Measurements from ENCODE around the gene ELL. TPM values are rescaled to one million over a fixed set of nuclear protein-coding genes. Genes with fewer than 3 reads are reported as not detected.
"Not testable (repeated sequence)": the region's sequence is repeated elsewhere in the genome, so short reads cannot be mapped to it uniquely, and the experiment has no call there.

ELL gene
- total RNA-seq, 1 donor from 2014 or later: 7.5 TPM

DNA sequence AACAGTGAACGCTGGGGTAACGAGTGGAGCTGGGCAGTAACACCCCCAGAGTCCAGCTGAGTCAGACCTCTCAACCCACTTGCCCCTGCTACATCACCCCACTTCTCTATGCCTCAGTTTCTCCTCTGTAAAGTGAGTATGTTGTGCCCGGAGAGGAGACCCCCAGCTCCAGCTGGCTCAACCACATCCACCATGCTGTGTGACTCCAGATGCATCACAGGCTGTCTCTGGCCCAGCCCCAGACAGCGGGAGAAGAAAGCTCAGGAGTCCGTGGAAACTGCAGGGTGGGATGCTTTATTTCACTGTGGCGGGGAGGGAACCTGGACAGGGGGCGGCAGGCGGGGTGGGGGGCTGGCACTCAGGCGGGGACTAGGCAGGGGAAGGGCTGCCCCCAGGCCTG, 9.6 kb upstream of the ELL start:
- ATAC-seq: no peak

DNA sequence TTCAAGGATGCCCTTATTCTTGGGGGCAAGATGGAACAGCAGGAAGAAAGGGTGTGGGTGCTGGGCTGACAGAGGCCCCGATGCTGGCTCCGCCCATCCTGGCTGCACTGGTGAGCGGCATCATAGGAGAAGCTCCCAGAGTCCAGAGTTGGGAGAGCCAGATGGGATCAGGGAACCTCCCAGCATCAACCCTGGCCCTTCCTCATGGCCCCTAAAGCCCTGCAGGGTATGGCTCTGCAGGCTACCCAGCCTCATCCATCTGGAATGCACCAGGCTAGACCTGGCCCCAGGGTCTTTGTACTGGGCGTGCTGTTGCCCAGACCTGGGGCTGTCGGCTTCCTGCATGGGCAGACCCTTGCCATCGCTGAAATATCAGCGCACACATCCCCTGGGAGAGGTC, 7.9 kb upstream of the ELL start:
- peak; percentile 7 for ATAC-seq

- ATAC-seq: peak; percentile 2
Observed at GRCh38 chr19:18526316-18526715, 4.4 kb upstream of the ELL start.

GRCh38 chr19:18523841-18524240, 2.0 kb upstream of the ELL start:
- ATAC-seq: no peak

- not testable (repeated sequence) for ATAC-seq
Observed at GRCh38 chr19:18522862-18523440, 1.1 kb upstream of the ELL start.

DNA sequence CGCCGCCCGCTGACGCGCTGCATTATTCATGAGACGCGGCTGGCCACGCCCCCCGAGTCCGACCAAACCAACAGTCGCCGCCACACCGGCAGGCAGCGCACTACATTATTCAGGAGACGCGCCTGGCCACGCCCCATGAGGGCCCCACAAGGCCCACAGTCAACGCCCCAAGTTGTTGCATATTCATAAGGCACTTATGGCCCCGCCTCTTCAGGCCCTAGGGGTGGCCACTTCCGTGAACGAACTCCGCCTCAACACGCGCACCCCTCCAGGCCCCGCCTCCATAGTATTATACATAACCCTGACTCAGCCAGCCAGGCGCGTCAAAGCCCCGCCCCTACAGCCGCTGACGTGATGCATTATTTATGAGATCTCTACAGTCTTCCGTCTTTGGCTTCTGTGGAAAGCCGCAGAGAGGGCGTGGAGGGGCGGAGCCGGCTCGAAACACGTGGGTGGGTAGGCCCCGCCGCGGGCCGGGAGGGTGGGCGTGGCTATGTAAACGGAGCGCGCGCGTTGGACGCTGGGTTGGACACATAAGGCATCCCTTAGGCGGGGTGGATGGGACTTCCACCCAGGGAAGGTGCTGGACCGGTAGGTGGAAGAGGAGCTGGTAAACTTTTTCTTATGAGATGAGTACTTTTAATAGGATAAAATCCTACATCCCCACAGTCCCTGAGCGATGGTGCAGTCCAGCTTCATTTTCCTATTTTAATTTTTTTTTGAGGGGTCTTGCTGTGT, 423 bp upstream of the ELL start:
- ATAC-seq: peak; percentile 92

GRCh38 chr19:18520848-18521691, 800 bp downstream of the ELL start:
- peak; percentile 0 for ATAC-seq

DNA sequence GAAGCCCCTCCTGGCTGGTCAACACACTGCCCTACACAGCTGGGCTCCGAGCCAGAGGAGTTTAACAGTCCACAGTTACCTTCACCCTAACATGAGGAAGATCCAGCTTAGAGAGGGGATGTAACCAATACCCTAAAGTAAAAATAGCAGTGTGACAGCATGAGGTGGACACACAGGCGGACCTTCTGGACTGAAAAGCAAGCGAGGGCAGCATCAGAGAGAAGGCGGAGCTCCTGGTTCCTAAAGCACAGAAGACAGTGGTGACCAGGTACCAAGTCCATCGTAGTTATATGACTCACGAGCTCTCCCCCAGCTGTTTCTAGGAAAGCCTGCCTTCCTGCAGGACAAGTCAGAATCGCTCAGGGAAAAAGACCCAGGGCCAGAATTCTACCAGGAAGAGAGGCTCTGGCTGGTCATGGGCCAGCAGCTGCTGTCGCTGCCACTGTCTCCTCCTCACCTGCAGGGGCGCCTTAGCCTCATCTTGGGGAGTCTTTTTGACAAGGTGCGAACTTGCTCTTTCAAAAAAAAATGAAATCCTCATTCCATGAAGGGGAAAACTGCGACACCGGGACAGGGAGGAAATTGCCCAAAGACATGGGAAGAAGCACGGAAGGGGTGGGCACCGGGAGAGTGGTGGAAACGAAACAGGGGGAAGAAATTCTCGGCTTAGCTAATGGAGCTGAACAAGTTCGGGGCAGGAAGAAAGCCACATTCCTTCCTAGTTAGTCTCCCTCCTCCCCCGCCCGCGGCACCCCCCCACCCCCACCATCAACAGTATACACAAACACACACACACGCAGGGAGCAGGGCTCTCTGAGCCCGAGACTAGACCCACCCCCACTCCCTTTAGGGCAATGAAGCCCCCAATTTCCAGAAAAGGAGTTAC, 1.7 kb downstream of the ELL start:
- peak; percentile 8 for ATAC-seq

DNA sequence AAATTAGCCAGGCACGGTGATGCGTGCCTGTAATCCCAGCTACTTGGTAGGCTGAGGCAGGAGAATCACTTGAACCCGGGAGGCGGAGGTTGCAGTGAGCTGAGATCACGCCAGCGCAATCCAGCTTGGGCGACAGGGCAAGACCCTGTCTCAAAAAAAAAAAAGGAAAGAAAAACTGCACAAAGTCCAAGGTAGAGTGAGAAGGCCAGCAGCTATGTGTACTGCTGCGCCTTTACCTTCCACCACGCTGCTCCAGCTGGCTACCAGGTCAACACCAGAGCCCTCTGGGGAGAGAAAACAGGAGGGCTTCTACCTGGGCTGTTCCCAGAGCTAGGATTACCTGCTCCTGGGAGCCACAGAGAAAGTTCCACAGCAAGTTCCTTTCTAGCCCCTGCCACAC, 3.2 kb downstream of the ELL start:
- no peak for ATAC-seq

DNA sequence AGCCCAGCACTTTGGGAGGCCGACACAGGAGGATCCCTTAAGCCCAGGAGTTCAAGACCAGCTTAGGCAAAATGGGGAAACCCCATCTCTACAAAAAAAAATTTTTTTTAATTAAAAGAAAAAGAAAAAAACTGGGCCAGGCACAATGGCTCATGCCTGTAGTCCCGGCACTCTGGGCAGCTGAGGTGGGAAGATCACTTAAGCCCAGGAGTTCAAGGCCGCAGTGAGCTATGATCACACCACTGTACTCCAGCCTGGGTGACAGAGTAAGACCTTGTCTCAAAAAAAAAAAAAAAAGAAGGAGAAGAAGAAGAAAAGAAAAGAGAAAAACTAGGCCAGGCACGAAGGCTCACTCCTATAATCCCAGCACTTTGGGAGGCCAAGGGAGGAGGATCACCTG, 4.3 kb downstream of the ELL start:
- no peak for ATAC-seq

- no peak for ATAC-seq
Observed at GRCh38 chr19:18515959-18516358, 5.9 kb downstream of the ELL start.

DNA sequence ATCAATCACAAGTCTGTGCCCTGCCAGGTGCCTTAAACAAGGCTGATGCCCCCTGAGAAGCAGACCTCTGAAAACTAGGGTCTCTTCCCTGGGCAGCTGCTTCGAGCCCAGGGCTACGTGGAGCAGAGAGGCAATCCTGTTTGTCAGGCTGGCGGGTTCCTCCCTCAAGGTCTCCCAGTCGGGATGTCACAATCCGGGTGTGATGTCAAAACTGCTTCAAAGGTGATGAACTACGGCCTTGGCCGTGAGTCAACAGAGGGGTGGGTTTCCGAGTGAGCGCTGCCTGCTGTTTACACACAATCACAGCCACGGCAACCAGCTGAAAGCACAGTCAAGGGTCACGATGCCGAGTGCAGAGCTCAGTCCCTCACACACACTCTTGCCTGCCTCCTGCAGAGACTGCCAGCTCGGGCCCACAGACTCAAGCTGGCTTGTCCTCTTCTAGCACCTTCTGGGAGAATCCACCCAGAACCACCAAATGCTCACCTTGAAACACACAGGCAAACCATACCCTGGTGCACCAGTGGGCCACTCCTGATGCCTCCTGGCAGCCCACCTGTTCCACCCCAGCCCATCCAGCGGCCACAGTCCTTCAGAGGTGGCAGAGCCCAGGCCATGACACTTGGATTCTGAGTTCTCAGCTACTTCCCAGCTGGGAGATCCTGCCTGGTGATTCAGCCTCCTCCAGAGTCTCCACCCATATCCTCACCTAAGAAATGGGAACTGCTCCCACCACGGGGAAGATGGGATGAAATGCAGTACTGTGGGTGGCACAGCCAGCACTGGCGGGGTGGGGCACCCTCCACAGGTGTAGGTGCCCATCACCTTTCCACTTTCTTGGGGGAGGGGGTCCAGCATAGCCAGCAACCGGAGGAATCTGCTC, 6.8 kb downstream of the ELL start:
- ATAC-seq: peak; percentile 63

- no peak for ATAC-seq
Observed at GRCh38 chr19:18513868-18514267, 8.0 kb downstream of the ELL start.

DNA sequence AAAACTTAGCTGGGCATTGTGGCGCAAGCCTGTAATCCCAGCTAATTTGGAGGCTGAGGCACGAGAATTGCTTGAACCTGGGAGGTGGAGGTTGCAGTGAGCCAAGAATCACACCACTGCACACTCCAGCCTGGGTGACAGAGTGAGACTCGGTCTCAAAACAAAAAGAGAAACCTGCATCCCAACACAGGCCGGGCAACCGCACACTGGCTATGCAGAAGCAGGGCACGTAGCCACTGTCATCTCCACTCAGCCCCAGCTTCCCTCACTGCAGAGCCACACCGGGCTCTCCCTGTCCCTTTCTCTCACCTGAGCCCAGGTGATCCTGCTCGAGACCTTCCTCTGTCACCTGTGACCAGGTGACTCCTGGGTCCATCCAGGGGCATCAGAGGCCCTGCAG, 11.7 kb downstream of the ELL start:
- ATAC-seq: no peak

- no peak for ATAC-seq
Observed at GRCh38 chr19:18508585-18508984, 13.3 kb downstream of the ELL start.

DNA sequence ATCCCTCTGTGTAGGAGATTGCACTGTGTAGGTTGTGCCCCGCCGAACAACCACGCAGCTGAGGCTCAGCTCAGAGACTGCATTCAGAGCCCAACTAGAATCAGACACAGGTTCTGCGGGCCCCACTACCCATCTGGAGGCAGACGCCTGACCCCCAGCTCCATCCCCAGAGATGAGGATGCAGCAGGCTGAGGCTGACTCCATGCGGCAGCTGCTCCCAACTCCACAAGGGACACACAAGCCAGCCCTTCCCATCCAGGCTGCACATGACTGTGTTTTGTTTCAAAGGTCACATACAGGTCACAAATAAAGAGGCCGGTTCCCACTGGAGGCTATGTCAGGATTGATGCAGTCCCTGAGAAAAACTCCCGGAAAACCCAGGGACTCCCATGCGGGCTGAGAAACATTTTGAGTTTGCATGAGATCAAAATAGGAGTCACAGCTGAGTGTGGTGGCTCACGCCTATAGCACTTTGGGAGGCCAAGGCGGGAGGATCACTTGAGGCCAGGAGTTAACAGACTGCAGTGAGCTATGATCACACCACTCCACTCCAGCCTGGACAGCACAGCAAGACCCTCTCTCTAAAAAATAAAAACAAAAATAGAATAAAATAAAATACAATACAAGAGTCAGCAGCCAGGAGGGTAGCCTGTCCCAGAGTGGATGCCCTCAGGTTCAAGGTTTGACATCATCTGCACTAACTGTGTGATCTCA, 14.0 kb downstream of the ELL start:
- ATAC-seq: no peak

DNA sequence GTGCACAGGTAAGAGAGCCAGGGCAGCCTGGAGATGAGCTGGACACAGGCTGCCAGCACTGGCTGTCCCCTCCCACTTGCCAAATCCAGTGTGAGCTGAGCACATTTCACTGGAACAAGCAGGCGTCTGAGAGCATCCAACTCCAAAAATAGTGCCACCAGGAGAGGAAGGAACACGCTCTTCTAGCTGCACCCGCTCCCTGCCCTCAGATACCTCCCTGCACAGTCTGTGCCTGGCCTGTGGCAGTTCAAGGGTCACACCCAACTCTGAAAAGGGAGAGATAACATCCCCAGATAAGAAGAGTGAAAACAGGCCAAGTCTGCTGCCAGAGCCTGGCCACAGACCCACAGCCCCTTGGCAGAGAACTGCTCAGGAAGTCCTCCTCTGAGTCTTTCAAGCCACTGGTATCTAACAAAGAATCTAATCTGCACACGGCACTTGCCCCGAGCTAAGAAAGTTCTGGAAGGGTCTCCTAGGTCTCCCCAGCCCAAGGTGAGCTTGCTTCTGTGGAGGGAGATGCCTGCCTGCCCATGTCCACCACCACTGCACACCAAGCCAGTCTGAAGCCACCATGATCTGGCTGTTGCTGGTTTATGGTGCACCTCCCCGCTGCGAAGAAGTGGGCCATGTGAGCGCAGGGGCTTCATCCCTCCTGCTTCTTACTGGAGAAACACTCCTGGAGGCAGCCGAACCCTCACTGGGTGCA, 14.7 kb downstream of the ELL start:
- ATAC-seq: no peak

DNA sequence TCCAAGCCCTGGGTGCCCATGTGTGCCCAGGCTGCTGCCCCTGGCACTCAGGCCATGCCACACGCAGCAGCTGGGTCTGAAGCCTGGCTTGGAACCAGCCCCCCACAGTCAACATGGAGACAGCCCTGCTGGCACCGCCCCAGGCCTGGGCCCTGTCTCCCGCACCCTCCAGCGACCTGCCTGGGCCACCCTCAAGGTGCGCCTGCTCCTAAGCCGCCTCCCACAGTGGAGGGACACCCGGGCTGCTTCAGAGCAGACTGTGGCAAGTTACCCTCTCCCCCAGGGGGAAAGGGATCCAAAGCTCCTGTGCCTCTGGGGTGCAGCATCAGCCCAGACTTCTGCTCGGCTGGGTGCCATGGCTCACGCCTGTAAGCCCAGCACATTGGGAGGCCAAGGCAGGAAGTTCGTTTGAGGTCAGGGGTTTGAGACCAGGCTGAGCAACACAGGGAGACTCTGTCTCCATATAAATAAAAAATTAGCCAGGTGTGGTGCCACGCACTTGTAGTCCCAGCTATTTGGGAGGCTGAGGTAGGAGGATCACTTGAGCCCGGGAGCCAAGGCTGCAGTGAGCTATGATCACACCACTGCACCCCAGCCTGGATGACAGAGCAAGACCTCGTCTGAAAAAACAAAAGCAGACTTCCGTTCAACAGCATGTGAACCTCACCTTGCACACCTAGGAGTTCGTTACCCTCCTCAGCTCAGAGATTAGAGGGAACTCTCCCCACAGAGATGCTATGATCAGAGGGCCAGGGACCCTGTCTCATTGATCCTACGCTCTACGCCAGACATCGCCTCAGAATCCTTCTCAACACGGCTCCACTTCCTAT, 15.6 kb downstream of the ELL start:
- no peak for ATAC-seq

DNA sequence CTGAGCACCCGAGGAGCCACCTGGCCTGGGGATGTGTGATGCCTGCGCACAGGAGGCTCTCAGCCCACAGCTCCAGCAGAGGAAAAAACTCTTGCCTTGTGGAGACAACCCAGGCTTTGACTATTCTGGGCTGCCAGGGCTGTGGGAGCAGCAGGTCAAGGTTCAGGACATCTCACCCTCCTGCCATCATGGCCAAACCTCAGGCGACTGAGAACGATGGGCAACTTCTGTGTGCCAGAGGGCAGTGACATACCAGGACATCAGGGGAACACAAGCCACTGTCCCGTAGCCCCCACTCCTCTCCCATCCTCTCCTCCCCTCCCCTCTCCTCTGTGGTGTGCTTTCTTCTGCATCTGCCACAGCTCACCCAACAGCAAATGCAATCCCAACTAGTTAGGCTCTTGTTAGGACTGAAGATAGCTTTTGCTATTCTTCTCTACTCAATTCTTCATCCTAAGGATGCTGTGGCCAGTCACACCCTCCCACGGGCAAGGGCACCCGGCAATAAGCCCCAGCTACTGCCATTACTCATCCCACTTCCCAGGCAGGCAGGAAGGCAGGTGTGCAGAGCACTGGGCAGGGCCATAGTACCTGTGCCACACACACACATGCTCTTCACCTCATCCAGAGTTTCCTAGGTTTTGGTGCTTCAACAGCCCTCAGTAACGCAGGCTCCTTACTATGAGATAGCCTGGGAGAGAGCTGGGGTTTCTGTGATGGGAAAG, 16.8 kb downstream of the ELL start:
- ATAC-seq: peak; percentile 41

Measured in esophagus mucosa (tissue), 1 donor.